ENCODE results near the gene GABRQ. TPM values are rescaled to one million over a fixed set of nuclear protein-coding genes. Genes with fewer than 3 reads are reported as not detected.

Gene GABRQ
- not detected in 2 replicates for total RNA-seq

GRCh38 chrX:152637649-152638442 lies at the start of gene GABRQ:
Gene GABRQ (plus strand): TSS chrX:152637895. CDS start chrX:152638203, 308 bp downstream.

DNA sequence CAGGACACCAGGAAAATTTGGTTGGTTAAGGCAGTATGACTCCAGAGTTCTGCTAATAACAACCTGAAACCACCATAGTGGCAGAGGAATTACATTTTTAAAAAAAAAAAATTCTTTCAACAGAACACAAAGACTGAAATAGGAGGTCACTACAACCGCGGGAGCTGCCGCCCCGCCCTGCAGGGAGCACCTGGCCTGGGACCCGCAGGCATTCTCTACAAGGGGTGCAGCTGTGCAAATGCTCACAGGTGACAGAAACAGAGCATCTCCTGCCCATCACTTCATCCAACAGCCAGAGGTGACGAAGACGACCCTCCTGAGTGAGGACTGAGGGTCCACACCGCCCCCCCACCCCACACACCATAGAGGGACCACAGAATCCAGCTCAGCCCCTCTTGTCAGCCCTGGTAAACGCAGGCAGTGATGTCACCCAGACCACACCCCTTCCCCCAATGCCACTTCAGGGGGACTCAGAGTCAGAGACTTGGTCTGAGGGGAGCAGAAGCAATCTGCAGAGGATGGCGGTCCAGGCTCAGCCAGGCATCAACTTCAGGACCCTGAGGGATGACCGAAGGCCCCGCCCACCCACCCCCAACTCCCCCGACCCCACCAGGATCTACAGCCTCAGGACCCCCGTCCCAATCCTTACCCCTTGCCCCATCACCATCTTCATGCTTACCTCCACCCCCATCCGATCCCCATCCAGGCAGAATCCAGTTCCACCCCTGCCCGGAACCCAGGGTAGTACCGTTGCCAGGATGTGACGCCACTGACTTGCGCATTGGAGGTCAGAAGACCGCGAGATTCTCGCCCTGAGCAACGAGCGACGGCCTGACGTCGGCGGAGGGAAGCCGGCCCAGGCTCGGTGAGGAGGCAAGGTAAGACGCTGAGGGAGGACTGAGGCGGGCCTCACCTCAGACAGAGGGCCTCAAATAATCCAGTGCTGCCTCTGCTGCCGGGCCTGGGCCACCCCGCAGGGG lies 60.5 kb downstream of the GABRQ start, which contains the start of gene MAGEA3:
MAGEA3 (plus strand) TSS at position 843 of the 980 bp plus-strand sequence. CDS start 2,039 bp downstream, outside the sequence.

Other genes with a start within 250 kb of the GABRQ start
- gene GABRA3, start 186.6 kb upstream of the GABRQ start, total RNA-seq, result not detected in 2 replicates
- not detected in 2 replicates for gene MAGEA3, start 60.9 kb downstream of the GABRQ start, total RNA-seq
- not detected in 2 replicates for gene CSAG2, start 71.4 kb downstream of the GABRQ start, total RNA-seq
- gene MAGEA2B, start 76.7 kb downstream of the GABRQ start, total RNA-seq, result not detected in 2 replicates
- not detected in 2 replicates for gene CSAG1, start 95.8 kb downstream of the GABRQ start, total RNA-seq
- not detected in 2 replicates for gene MAGEA12, start 95.9 kb downstream of the GABRQ start, total RNA-seq
- not detected in 2 replicates for gene MAGEA2, start 115.9 kb downstream of the GABRQ start, total RNA-seq
- not detected in 2 replicates for gene CSAG3, start 121.3 kb downstream of the GABRQ start, total RNA-seq
- not detected in 2 replicates for gene MAGEA6, start 131.8 kb downstream of the GABRQ start, total RNA-seq
- 39.4 and 50.2 TPM in 2 replicates for gene CETN2, start 192.9 kb downstream of the GABRQ start, total RNA-seq
- gene NSDHL, start 193.2 kb downstream of the GABRQ start, total RNA-seq, result 16.5 and 17.3 TPM in 2 replicates